Calu3 (cell line): ENCODE results near the gene TAPT1. TPM values are rescaled to one million over a fixed set of nuclear protein-coding genes. Genes with fewer than 3 reads are reported as not detected.

Source experiments
- BruUV-seq: library from RNA; stranded (reverse); fragments of 400-500 nt; replicated peaks from 2 replicates; lab custom pipeline; 2021; lab: Mats Ljungman, UMichigan
- CTCF ChIA-PET: fragments of 300-600 bp; sonication (Branson Sonifier 250); formaldehyde crosslinking; loops from one replicate; lab custom pipeline; 2022; ENCODE audit warnings: antibody characterized with exemption; lab: Charles Lee
- DNase-seq: peaks from one replicate; pipeline ENCODE4 v3.0.0; 2022
- H3K27ac Mint-ChIP-seq: one replicate; pipeline ENCODE4 v1.8.0; 2022; ENCODE audit warnings: mixed read lengths; ENCODE audit not compliant: unreplicated experiment
- H3K27me3 Mint-ChIP-seq: one replicate; pipeline ENCODE4 v1.8.0; 2022; ENCODE audit warnings: mixed read lengths; ENCODE audit not compliant: unreplicated experiment
- H3K36me3 Mint-ChIP-seq: one replicate; pipeline ENCODE4 v1.8.0; 2022; ENCODE audit warnings: mild to moderate bottlenecking, moderate library complexity, mixed read lengths; ENCODE audit not compliant: insufficient read depth, unreplicated experiment
- H3K4me1 Mint-ChIP-seq: one replicate; pipeline ENCODE4 v1.8.0; 2022; ENCODE audit warnings: mild to moderate bottlenecking, low read depth, mixed read lengths; ENCODE audit not compliant: unreplicated experiment
- H3K4me3 Mint-ChIP-seq: one replicate; pipeline ENCODE4 v1.8.0; 2022; ENCODE audit warnings: mild to moderate bottlenecking, low read depth, moderate library complexity, mixed read lengths; ENCODE audit not compliant: unreplicated experiment
- H3K9me3 Mint-ChIP-seq: one replicate; pipeline ENCODE4 v1.8.0; 2022; ENCODE audit warnings: low read depth, mixed read lengths; ENCODE audit not compliant: unreplicated experiment
- intact Hi-C: fragments of 100-400 bp; cut with micrococcal nuclease; formaldehyde crosslinking; loops from one replicate; pipeline ENCODE4 v1.10.0; 2022; ENCODE audit not compliant: unreplicated experiment
- total RNA-seq: library from RNA; stranded (reverse); gene quantifications from 2 replicates; pipeline ENCODE4 v1.2.3, GENCODE V29; 2022
- TF ChIP-seq, protein P1 (sequence below): fragments of 200-600 bp; IDR thresholded peaks from one replicate; pipeline ENCODE4 v1.8.0; 2022; ENCODE audit warnings: antibody characterized with exemption; ENCODE audit not compliant: unreplicated experiment

TAPT1 gene
- total RNA-seq, 1 experiment from 2014 or later: 31.5 TPM

DNA sequence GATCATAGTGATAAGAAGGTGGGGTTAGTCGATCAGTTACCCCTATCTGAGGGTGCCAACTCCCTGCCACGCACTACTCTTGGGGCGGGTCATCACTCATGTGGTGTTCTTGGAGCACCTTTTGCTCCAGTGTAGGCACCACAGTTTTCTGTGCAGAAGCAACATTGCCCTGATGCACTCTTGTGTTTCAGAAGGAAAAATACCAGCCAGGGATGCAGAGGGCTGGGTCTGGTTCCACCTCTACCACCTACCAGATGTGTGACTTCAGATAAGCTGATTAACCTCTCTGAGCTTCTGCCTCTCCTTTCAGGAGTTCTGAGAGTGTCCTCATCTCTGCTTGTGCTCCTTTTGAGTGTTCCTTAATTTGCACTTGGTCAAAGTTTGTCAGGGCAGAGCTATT is 112.5 kb downstream of the TAPT1 start:
- BruUV-seq: no TSS peak

GRCh38 chr4:16111533-16111932 is 114.7 kb downstream of the TAPT1 start:
- Mint-ChIP-seq H3K27ac (no peak overlapping the region), H3K36me3 (no peaks in the 10 kb centered on the region), H3K27me3 (no peaks in the 10 kb centered on the region), H3K4me1 (peaks cover 12% of the 10 kb centered on the region), H3K4me3 (no peak overlapping the region), H3K9me3 (no peaks in the 10 kb centered on the region)
- no peak for DNase-seq
- no TSS peak for BruUV-seq
- TF ChIP-seq, protein P1, sequence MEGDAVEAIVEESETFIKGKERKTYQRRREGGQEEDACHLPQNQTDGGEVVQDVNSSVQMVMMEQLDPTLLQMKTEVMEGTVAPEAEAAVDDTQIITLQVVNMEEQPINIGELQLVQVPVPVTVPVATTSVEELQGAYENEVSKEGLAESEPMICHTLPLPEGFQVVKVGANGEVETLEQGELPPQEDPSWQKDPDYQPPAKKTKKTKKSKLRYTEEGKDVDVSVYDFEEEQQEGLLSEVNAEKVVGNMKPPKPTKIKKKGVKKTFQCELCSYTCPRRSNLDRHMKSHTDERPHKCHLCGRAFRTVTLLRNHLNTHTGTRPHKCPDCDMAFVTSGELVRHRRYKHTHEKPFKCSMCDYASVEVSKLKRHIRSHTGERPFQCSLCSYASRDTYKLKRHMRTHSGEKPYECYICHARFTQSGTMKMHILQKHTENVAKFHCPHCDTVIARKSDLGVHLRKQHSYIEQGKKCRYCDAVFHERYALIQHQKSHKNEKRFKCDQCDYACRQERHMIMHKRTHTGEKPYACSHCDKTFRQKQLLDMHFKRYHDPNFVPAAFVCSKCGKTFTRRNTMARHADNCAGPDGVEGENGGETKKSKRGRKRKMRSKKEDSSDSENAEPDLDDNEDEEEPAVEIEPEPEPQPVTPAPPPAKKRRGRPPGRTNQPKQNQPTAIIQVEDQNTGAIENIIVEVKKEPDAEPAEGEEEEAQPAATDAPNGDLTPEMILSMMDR: no peak
- intact Hi-C loops: no loop called here
- CTCF ChIA-PET: no interaction called here

More for the DNA sequence above, 112.5 kb downstream of the TAPT1 start:
- CTCF ChIA-PET: no interaction called here
- H3K36me3 Mint-ChIP-seq: no peaks in the 10 kb centered on the region
- no peak for DNase-seq
- no peak overlapping the region for H3K27ac Mint-ChIP-seq
- intact Hi-C loops: no loop called here
- peaks cover 17% of the 10 kb centered on the region for H3K4me1 Mint-ChIP-seq
- TF ChIP-seq, protein P1: no peak
- H3K9me3 Mint-ChIP-seq: no peaks in the 10 kb centered on the region
- no peaks in the 10 kb centered on the region for H3K27me3 Mint-ChIP-seq
- H3K4me3 Mint-ChIP-seq: no peak overlapping the region

- Mint-ChIP-seq H3K4me1 (peaks cover 5% of the 10 kb centered on the region), H3K27me3 (no peaks in the 10 kb centered on the region), H3K9me3 (no peaks in the 10 kb centered on the region), H3K4me3 (no peak overlapping the region), H3K27ac (no peak overlapping the region), H3K36me3 (no peaks in the 10 kb centered on the region)
- no peak for DNase-seq
- intact Hi-C loops: no loop called here
- no TSS peak for BruUV-seq
- CTCF ChIA-PET: no interaction called here
- TF ChIP-seq, protein P1: no peak
Observed at GRCh38 chr4:16110661-16111290, 115.5 kb downstream of the TAPT1 start.

Other genes with a start within 250 kb of the TAPT1 start
- 43.8 and 73.9 TPM in 2 replicates for gene PROM1, start 142.4 kb downstream of the TAPT1 start, total RNA-seq